ENCODE measurements around the gene FDPS.

The FDPS gene

DNA sequence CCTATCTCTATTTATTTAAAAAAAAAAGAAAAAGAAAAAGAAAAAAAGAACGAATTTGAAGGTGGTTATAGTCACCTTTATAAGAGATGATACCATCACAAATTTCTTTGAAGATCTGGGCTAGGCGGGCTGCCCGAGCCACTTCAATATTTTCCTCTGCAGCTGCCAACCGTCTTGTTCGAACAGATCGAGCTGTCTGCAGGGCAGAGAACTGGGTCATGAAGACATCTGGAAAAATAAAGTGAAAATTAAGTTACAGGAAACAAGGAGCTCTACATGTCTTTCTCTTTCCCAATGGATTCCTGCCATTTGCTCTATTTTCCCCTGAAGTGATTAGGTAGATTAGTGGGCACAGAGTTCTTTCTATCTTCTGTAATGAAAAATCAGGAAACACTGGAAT, 44.0 kb downstream of the FDPS start:
- DNase-seq (ENCODE audit: low spot score) (no peak), FAIRE-seq (no peak)

DNA sequence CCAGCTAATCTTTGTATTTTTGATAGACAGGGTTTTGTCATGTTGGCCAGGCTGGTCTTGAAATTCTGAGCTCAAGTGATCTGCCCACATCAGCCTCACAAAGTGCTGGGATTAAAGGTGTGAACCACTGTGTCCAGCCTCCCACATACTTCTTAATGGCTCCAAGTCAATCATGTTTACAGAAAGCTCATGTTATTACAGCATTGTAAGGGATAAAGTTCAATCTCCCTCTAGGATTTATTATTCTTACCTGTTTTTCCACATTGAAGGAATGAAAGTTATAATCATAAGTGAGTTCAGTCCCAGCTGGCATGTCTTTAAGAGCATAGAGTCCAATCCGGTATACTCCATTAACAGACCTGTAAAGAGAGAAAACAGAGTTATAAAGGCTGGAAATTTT, 51.4 kb downstream of the FDPS start:
- DNase-seq (ENCODE audit: low spot score) (no peak), FAIRE-seq (no peak)
